Activated CD4-positive, alpha-beta T cell treated with anti-CD3 and anti-CD28 coated beads, Interleukin-2, amount 50 U/mL, for 24 hours (primary cell): ENCODE results near the gene ANKRD65.
A peak's percentile ranks its signal among the peaks of the same experiment; 100 is the strongest.

Experiments
- DNase-seq, 2 donors: peaks; one replicate each; pipeline ENCODE4 v3.0.0-alpha.2; 2020; ENCODE audit warnings: low read depth in 1 of 2, low spot score in 1 of 2

The ANKRD65 gene

GRCh38 chr1:1442069-1442770 is 21.1 kb upstream of the ANKRD65 start:
- no peak for DNase-seq

DNA sequence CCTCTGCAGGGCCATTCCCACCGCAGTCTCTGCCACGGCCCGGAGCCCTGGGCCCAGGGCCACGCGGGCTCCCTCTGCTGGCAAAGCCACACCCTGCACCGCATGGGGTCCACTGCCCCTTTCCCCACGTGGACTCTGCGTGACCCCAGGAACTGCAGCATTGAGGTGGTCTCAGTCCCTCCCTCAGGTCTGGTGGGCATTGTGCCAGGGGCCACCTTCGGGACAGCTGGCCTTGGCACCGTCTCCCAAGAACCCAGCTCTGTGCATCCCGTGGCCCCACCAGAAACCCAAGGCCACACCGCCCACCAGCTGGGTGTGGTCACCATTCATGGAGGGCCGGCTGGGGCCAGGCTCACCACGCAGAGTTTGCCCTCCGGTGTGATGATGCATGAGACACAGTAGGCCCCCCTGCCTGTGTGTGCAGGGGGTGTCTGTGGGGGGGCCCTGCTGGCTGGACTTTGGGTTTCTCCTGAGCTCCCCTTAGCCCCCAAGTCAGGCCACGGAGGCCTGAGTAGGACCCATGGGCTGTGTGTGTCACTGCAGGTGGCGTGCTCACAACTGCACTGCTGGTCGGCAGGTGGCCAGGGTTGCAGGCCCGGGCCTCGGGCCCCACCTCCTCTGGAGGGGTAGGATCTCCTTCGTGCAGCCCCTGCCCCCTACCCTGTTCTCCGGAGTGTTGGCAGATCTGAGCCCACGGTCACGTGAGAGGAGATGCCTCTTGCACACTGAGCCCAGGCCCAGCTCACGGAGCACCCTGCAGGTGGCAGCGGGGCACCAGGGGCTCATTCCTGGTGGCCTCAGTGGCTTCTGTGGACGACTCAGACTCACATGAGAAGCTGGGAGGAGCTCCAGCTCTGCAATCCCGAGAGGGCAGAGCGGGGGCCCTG is 20.2 kb upstream of the ANKRD65 start:
- DNase-seq = peak; percentile 43 to 46

GRCh38 chr1:1440262-1441001 is 19.4 kb upstream of the ANKRD65 start:
- no peak for DNase-seq

DNA sequence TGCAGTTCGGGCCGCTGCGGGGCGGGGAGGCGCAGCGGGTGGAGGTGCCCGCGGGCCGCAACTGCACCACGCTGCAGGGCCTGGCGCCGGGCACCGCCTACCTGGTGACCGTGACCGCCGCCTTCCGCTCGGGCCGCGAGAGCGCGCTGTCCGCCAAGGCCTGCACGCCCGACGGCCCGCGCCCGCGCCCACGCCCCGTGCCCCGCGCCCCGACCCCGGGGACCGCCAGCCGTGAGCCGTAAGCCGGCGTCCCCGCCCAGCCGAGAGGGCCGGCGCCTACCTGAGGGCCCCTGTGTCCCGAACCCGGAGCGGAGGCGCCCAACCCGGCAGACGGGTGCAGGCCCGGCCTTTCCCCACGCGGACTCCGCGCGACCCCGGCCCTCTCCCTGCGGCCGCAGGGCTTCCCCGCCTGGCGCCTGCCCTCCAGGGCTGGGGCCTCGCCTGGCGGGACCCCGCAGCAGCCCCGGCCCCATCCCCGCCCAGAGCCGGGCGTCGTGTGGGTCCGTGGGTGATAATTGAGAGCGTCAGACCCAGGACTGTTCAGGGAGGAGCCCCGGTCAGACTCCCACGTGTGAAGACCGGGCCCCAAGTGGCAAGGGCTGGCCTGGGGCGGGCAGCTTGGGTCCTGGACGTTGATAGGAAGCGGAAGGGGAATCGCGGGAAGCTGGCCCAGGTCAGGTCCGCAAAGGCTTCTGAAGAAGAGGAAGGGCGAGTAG is 18.6 kb upstream of the ANKRD65 start:
- no peak for DNase-seq

- DNase-seq = no peak
Observed at GRCh38 chr1:1438531-1439381, 17.7 kb upstream of the ANKRD65 start.

DNA sequence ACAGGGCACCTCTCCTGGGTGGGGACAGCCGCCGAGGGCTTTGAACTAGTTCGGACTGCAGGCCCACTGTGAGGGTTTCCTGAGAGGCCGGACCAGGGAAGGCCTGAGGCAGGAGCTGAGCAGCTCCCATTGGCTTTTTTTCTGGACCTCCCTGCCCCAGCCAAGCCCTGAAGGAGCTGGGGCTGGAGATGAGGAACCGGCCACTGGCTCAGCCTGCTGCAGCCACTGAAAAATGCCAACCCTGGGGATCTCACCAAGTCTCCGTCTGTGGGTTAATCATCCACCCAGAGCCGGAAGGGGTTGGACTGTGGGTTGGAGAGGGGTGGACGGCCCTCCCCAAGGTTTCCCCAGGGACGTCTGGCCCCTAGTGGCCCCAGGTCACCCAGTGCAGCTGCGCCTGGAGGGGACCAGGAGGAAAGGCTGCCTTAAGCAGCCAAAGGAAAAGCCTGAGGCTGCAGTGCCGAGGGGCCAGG is 16.9 kb upstream of the ANKRD65 start:
- DNase-seq = no peak

DNA sequence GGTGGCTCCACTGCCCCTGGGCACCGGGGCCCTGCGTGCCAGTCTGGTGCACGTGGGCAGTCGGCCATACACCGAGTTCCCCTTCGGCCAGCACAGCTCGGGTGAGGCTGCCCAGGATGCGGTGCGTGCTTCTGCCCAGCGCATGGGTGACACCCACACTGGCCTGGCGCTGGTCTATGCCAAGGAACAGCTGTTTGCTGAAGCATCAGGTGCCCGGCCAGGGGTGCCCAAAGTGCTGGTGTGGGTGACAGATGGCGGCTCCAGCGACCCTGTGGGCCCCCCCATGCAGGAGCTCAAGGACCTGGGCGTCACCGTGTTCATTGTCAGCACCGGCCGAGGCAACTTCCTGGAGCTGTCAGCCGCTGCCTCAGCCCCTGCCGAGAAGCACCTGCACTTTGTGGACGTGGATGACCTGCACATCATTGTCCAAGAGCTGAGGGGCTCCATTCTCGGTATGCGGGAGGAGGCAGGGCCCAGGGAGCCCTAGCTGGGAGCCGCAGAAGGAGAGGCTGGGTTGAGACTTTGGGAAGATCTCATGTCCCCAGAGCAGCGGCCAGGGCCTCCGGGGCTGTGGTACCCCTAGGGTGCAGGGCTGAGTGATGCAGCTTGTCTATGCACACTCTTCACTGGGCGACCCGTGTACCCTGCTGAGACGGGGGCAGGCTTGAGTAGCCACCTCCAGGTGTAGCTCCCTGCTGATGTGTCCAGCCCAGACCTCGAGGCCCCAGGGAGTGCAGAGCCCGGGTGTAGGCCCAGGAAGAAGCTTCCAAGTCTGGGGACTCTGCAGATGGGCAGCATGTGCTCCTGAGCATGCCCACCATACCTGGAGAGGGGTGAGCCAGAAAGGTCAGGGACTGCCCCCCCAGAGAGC is 16.2 kb upstream of the ANKRD65 start:
- DNase-seq = no peak

DNA sequence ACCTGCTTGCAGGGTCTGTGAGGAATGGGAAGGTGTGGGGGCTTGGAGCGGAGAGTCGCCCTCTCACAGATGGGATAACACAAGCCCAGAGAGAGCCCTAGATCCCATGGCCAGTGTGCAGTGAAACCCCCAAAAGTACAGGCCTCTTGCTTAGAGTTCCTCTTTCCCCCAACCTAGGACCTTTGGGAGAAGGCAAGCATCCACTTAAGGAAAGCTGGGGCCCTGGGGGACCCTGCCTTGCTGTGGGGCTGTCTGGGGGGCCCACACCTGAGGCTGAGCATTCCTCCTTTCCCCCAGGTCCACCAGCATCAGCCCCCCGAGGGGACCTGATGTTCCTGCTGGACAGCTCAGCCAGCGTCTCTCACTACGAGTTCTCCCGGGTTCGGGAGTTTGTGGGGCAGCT is 15.6 kb upstream of the ANKRD65 start:
- DNase-seq = no peak

GRCh38 chr1:1435911-1436629 is 15.0 kb upstream of the ANKRD65 start:
- DNase-seq = no peak

GRCh38 chr1:1435106-1435903 is 14.2 kb upstream of the ANKRD65 start, which contains the start of gene VWA1:
Gene VWA1, plus strand, starts transcription at chr1:1435690. Its CDS starts 59 bp downstream, at chr1:1435749.
- peak in 1 of 2 donors; percentile 29 for DNase-seq

DNA sequence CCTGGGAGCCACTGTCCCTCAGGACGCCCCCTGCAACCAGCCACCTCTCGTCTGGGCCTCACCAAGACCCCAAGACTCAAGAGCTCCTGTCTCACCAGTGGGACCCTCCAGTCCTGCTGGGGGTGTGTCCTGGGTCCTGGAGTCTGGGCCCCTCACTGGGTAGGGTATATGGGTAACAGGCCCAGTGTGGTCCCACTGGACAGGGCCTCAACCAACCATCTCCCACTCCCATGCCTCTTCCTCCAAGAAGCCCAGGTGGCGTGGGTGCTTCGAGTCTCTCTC is 13.7 kb upstream of the ANKRD65 start:
- no peak for DNase-seq

DNA sequence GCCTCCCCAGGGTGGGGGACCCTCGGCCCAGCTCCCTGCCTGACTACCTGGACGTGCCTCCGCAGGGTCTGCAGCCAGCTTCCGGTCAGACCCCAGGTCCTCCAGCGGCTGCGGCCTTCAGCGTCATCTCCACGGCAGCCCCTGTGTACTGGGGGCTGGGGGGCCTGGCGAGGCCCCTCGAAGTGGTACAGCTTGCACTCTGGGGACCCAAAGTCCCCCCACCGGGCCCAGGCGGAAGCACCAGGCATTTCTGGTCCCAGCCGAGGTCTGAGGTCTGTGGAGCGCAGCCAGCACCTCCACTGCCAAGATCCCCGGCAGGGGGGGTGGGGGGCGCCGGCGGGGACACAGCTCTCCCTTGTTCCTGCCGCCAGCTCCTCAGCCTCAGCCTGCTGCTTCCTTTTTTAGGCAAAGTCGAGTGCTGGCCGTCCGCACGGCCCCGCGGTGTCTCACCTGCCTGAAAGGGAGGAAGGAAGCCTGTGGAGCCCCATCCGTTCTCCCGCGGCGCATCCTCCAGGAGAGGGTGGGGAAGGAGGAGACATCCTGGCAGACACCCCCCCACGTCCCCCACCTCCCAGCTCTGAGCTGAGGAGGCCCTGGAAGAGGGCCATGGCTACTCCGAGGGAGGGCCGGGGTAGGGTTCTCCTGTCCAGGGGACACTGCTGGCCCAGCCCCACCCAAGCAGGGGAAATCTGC is 13.2 kb upstream of the ANKRD65 start:
- DNase-seq = no peak

DNA sequence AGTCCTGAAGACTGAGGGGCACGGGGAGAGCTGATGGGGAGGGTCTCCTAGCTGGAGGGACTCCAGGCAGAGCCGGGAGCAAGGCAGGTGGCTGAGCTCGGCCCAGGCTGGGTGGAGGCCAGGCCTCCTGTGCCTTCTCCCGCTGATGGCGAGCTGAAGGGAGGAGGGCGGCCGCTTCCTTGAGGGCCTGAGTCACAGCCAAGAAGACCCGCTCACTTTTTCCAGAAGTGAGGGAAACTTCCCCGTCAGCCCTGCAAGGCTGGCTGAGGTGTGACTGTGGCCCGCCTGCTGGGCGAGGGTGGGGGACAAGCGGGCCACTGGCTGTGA is 12.7 kb upstream of the ANKRD65 start:
- DNase-seq = peak in 1 of 2 donors; percentile 61

GRCh38 chr1:1432951-1433803 is 12.1 kb upstream of the ANKRD65 start:
- DNase-seq = no peak

DNA sequence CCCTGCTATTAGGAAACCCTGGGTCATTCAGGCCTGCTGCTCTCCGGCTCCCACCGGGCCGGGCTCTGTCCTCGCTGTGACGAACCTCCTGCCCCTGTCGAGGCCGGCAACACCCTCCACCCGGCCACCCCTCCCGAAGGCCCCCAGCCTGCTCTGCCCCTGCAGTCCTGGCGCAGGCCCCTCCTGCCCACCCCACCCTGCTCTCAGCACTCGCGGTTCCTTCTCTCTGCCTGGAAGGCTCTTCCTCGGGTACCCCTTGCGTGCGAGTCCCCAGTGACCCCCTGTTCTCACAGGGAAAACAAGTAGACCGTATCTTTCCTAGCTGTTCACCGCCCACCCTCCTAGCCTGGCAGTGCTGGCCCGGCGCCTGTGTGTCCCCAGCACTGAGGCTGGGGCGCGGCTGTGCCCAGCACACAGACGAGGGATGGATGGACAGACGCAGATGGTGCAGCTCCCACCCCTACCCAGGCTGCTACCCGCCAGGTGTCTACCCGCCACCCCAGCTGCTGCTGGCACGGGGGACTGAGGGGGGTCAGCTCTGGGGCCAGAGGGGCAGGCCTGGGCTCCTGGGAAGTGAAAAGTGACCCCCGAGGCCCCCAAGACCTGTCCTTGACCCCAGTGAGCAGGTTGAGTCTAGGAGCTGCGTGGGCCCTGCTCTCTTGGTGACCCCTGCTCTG is 11.3 kb upstream of the ANKRD65 start:
- no peak for DNase-seq

DNA sequence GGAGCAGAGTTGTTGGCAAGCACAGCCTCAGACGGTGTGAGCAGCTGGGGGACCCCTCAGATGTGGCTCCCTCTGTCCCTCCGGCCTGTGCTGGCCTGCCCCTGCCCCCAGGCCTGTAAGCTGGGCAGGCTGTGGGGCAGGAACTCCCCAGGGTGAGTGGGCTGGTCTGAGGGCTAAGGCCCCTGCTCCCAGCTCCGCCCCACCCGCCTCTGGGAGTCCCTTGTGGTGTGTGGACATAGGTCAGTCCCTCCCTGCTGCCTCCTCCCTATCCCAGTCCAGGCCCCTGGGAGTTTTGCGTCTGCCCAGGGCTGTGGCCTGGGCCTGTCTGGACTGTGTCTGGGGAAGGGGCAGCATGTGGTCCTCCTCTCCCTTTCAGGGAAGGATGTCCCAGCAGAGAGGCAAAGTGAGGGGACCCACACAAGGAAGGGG is 10.8 kb upstream of the ANKRD65 start:
- no peak for DNase-seq
